Ovary (tissue), 1 donor: ENCODE results near the gene DMRTA2.

Experiments used
- EP300 ChIP-seq: sonication (generic); formaldehyde crosslinking; IDR thresholded peaks from one replicate; pipeline ENCODE4 v1.6.1; 2017; ENCODE audit warnings: antibody characterized with exemption
- POLR2A ChIP-seq: fragments of 450-650 bp; IDR thresholded peaks from one replicate; pipeline ENCODE4 v1.6.1; 2017; ENCODE audit warnings: antibody characterized with exemption, mild to moderate bottlenecking, moderate library complexity

DNA sequence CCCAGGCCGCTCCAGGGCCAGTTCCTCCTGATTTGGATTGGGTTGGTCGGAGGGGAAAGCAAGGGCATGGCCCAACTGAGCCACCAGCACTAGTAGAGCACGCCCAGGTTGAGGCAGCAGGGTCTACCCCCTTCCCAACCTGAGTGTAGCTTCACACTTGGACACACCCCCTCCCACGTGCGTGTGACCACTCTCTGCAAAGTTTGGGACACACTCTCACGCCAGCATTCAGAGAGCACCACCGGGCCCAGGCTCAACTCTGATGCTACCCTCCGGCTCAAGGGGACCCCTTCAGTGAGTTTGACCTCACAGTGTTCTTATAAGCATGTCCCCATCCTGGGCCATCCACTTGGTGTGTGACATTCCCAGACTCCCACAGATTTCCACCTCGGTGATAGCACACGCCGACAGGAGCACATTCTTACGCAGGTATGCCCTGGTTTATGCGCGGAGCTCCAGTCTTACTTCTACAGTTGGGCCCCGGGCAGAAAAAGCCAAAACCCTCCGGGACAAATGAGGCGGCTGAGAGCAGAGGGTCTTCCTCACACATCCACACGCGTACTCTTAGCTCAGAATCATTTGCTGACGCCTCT lies 3.0 kb upstream of the DMRTA2 start:
- TF ChIP-seq POLR2A (no peak), EP300 (no peak)
